WERI-Rb-1 (cell line): Measurements from ENCODE around the gene FGFR3.
A peak's percentile ranks its signal among the peaks of the same experiment; 100 is the strongest.

Experiments
- DNase-seq: peaks from one replicate; pipeline ENCODE4 v3.0.0-alpha.2; 2020
- H3K27ac ChIP-seq: fragments of 250-450 bp; sonication (Bioruptor Pico); 2 replicates; pipeline ENCODE4 v1.5.1; 2020; ENCODE audit warnings: mild to moderate bottlenecking, moderate library complexity
- H3K27me3 ChIP-seq: fragments of 250-450 bp; sonication (Bioruptor Pico); 2 replicates; pipeline ENCODE4 v1.5.1; 2021; ENCODE audit warnings: mild to moderate bottlenecking, low read depth, moderate library complexity; ENCODE audit not compliant: insufficient read depth, severe bottlenecking
- H3K36me3 ChIP-seq: fragments of 250-450 bp; sonication (Bioruptor Pico); 2 replicates; pipeline ENCODE4 v1.5.1; 2020; ENCODE audit warnings: mild to moderate bottlenecking, moderate library complexity
- H3K4me3 ChIP-seq: 2 replicates; pipeline ENCODE4 v1.5.1; 2011; ENCODE audit warnings: low read depth, mild to moderate bottlenecking, control low read depth, low read length
- H3K9me3 ChIP-seq: fragments of 250-450 bp; sonication (Bioruptor Pico); 2 replicates; pipeline ENCODE4 v1.5.1; 2021; ENCODE audit warnings: mild to moderate bottlenecking, moderate library complexity; ENCODE audit not compliant: severe bottlenecking
- CTCF ChIP-seq: IDR thresholded peaks from 2 replicates; pipeline ENCODE4 v1.5.1; 2011; ENCODE audit warnings: low read depth, mild to moderate bottlenecking, control low read depth, inconsistent platforms, low read length

FGFR3 gene

GRCh38 chr4:1753294-1753696 lies 39.8 kb upstream of the FGFR3 start:
- no peak for DNase-seq
- Histone ChIP-seq H3K4me3 (no peak overlapping the region), H3K36me3 (no peaks in the 10 kb centered on the region), H3K27ac (no peak overlapping the region), H3K27me3 (no peaks in the 10 kb centered on the region), H3K9me3 (no peaks in the 10 kb centered on the region)
- TF ChIP-seq CTCF, result no peak

- no peak for DNase-seq
- Histone ChIP-seq H3K27me3 (no peaks in the 10 kb centered on the region), H3K4me3 (no peak overlapping the region), H3K36me3 (no peaks in the 10 kb centered on the region), H3K27ac (peak overlapping the region; percentile 41), H3K9me3 (no peaks in the 10 kb centered on the region)
- TF ChIP-seq CTCF, result no peak
Observed at GRCh38 chr4:1753697-1754311, 39.3 kb upstream of the FGFR3 start.

GRCh38 chr4:1754336-1754735 lies 38.8 kb upstream of the FGFR3 start:
- Histone ChIP-seq H3K27me3 (no peaks in the 10 kb centered on the region), H3K27ac (peak overlapping the region; percentile 41), H3K9me3 (no peaks in the 10 kb centered on the region), H3K36me3 (no peaks in the 10 kb centered on the region), H3K4me3 (no peak overlapping the region)
- no peak for DNase-seq
- TF ChIP-seq CTCF, result no peak

- Histone ChIP-seq H3K4me3 (no peak overlapping the region), H3K36me3 (no peaks in the 10 kb centered on the region), H3K27ac (no peak overlapping the region), H3K9me3 (no peaks in the 10 kb centered on the region), H3K27me3 (no peaks in the 10 kb centered on the region)
- DNase-seq, result no peak
- no peak for TF ChIP-seq CTCF
Observed at GRCh38 chr4:1755297-1755696, 37.8 kb upstream of the FGFR3 start.

GRCh38 chr4:1756079-1756478 lies 37.0 kb upstream of the FGFR3 start:
- no peaks in the 10 kb centered on the region for H3K27me3 ChIP-seq
- H3K27ac ChIP-seq, result no peak overlapping the region; the same call in 1 of the 2 replicates
- H3K4me3 ChIP-seq, result no peak overlapping the region
- H3K9me3 ChIP-seq, result no peaks in the 10 kb centered on the region
- TF ChIP-seq CTCF, result no peak
- no peak for DNase-seq
- H3K36me3 ChIP-seq, result no peaks in the 10 kb centered on the region
